ENCODE data around the gene C8G. TPM values are rescaled to one million over a fixed set of nuclear protein-coding genes. Genes with fewer than 3 reads are reported as not detected.

Gene C8G
- total RNA-seq, 1 experiment from 2014 or later: 0.85 TPM

- no peak for TF ChIP-seq ZNF317 (CRISPR knock-in tag; IDR thresholded peaks at IDR 0.05; ENCODE audit: borderline replicate concordance, low read depth)
- no peak for TF ChIP-seq FOXK1 (CRISPR knock-in tag; IDR thresholded peaks at IDR 0.05)
- no peak for TF ChIP-seq AR (CRISPR knock-in tag; IDR thresholded peaks at IDR 0.05)
- TF ChIP-seq, protein P1, sequence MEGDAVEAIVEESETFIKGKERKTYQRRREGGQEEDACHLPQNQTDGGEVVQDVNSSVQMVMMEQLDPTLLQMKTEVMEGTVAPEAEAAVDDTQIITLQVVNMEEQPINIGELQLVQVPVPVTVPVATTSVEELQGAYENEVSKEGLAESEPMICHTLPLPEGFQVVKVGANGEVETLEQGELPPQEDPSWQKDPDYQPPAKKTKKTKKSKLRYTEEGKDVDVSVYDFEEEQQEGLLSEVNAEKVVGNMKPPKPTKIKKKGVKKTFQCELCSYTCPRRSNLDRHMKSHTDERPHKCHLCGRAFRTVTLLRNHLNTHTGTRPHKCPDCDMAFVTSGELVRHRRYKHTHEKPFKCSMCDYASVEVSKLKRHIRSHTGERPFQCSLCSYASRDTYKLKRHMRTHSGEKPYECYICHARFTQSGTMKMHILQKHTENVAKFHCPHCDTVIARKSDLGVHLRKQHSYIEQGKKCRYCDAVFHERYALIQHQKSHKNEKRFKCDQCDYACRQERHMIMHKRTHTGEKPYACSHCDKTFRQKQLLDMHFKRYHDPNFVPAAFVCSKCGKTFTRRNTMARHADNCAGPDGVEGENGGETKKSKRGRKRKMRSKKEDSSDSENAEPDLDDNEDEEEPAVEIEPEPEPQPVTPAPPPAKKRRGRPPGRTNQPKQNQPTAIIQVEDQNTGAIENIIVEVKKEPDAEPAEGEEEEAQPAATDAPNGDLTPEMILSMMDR (IDR thresholded peaks at IDR 0.05): no peak
- TF ChIP-seq KAT7 (CRISPR knock-in tag; IDR thresholded peaks at IDR 0.05; ENCODE audit: borderline replicate concordance): no peak
- TF ChIP-seq, protein P2, sequence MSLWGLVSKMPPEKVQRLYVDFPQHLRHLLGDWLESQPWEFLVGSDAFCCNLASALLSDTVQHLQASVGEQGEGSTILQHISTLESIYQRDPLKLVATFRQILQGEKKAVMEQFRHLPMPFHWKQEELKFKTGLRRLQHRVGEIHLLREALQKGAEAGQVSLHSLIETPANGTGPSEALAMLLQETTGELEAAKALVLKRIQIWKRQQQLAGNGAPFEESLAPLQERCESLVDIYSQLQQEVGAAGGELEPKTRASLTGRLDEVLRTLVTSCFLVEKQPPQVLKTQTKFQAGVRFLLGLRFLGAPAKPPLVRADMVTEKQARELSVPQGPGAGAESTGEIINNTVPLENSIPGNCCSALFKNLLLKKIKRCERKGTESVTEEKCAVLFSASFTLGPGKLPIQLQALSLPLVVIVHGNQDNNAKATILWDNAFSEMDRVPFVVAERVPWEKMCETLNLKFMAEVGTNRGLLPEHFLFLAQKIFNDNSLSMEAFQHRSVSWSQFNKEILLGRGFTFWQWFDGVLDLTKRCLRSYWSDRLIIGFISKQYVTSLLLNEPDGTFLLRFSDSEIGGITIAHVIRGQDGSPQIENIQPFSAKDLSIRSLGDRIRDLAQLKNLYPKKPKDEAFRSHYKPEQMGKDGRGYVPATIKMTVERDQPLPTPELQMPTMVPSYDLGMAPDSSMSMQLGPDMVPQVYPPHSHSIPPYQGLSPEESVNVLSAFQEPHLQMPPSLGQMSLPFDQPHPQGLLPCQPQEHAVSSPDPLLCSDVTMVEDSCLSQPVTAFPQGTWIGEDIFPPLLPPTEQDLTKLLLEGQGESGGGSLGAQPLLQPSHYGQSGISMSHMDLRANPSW (CRISPR knock-in tag; conservative IDR thresholded peaks at IDR 0.05; ENCODE audit: low read depth): no peak
- TF ChIP-seq ATF1 (CRISPR knock-in tag; IDR thresholded peaks at IDR 0.05): no peak
- TF ChIP-seq TP53 (CRISPR knock-in tag; IDR thresholded peaks at IDR 0.05): no peak
- no peak for TF ChIP-seq NFE2L1 (CRISPR knock-in tag; IDR thresholded peaks at IDR 0.05)
Measured at GRCh38 chr9:136952321-136952850, 7.3 kb downstream of the C8G start (continued).

DNA sequence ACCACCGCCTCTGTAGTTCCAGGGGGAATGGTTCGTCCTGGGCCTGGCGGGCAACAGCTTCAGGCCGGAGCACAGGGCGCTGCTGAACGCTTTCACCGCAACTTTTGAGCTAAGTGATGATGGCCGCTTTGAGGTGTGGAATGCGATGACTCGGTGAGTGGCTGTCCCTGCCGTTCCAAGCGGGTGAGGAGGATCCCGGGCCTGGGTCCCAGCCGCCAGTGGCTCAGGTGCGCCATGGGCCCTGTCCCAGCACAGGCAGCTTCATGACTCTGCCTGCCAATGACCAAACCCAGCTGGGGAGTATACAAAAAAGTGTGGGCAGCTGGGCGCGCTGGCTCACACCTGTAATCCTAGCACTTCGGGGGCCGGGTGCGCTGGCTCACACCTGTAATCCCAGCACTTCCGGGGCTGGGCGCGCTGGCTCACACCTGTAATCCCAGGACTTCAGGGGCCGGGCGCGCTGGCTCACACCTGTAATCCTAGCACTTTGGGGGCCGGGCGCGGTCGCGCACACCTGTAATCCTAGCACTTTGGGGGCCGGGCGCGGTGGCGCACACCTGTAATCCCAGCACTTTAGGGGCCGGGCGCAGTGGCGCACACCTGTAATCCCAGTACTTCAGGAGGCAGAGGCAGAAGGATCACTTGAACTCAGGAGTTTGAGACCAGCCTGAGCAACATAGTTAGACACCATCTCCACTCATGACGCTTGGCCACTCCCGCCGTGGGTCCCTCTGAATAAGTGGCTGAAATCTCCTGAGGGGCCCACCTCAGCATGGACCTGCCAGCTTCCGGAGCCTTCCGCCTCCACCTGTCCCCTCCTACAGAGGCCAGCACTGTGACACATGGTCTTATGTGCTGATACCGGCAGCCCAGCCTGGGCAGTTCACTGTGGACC, 8.1 kb downstream of the C8G start:
- ATAC-seq (no peak), DNase-seq (ENCODE audit: low spot score) (no peak)
- POLR2A ChIA-PET: interaction anchor here (0.6 kb wide), 1 partner anchor 364 kb away, joined by 3 read pairs; no protein-coding TSS in a partner anchor
- Mint-ChIP-seq H3K27ac (no peak overlapping the region), H3K4me1 (peaks cover 3% of the 10 kb centered on the region), H3K27me3 (ENCODE audit: low read depth) (no peaks in the 10 kb centered on the region), H3K9me3 (peaks cover 9% of the 10 kb centered on the region), H3K4me3 (no peak overlapping the region), H3K36me3 (no peaks in the 10 kb centered on the region)
- CTCF ChIA-PET: interaction anchor here (0.5 to 2.9 kb wide), 7 partner anchors 9 to 132 kb away, joined by 3 to 17 read pairs (median 3); no protein-coding TSS in a partner anchor
- no peak for TF ChIP-seq ELF4 (CRISPR knock-in tag; IDR thresholded peaks at IDR 0.05; ENCODE audit: low read depth)

GRCh38 chr9:136953771-136954269, 8.8 kb downstream of the C8G start:
- Mint-ChIP-seq H3K36me3 (no peaks in the 10 kb centered on the region), H3K4me1 (no peaks in the 10 kb centered on the region), H3K27me3 (ENCODE audit: low read depth) (no peaks in the 10 kb centered on the region), H3K9me3 (peaks cover 9% of the 10 kb centered on the region), H3K4me3 (no peak overlapping the region), H3K27ac (no peak overlapping the region)
- ChIA-PET CTCF (interaction anchor here (0.8 to 2.9 kb wide), 4 partner anchors 10 to 75 kb away, joined by 3 to 17 read pairs (median 4); no protein-coding TSS in a partner anchor), POLR2A (no interaction called here)
- ATAC-seq: no peak
- DNase-seq (ENCODE audit: low spot score): no peak
- TF ChIP-seq, protein P3, sequence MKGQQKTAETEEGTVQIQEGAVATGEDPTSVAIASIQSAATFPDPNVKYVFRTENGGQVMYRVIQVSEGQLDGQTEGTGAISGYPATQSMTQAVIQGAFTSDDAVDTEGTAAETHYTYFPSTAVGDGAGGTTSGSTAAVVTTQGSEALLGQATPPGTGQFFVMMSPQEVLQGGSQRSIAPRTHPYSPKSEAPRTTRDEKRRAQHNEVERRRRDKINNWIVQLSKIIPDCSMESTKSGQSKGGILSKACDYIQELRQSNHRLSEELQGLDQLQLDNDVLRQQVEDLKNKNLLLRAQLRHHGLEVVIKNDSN (CRISPR knock-in tag; IDR thresholded peaks at IDR 0.05): no peak
- TF ChIP-seq, protein P4, sequence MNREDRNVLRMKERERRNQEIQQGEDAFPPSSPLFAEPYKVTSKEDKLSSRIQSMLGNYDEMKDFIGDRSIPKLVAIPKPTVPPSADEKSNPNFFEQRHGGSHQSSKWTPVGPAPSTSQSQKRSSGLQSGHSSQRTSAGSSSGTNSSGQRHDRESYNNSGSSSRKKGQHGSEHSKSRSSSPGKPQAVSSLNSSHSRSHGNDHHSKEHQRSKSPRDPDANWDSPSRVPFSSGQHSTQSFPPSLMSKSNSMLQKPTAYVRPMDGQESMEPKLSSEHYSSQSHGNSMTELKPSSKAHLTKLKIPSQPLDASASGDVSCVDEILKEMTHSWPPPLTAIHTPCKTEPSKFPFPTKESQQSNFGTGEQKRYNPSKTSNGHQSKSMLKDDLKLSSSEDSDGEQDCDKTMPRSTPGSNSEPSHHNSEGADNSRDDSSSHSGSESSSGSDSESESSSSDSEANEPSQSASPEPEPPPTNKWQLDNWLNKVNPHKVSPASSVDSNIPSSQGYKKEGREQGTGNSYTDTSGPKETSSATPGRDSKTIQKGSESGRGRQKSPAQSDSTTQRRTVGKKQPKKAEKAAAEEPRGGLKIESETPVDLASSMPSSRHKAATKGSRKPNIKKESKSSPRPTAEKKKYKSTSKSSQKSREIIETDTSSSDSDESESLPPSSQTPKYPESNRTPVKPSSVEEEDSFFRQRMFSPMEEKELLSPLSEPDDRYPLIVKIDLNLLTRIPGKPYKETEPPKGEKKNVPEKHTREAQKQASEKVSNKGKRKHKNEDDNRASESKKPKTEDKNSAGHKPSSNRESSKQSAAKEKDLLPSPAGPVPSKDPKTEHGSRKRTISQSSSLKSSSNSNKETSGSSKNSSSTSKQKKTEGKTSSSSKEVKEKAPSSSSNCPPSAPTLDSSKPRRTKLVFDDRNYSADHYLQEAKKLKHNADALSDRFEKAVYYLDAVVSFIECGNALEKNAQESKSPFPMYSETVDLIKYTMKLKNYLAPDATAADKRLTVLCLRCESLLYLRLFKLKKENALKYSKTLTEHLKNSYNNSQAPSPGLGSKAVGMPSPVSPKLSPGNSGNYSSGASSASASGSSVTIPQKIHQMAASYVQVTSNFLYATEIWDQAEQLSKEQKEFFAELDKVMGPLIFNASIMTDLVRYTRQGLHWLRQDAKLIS (CRISPR knock-in tag; IDR thresholded peaks at IDR 0.05; ENCODE audit: borderline replicate concordance): no peak
- TF ChIP-seq TEAD1 (CRISPR knock-in tag; IDR thresholded peaks at IDR 0.05): no peak
- no peak for TF ChIP-seq FOXP4 (CRISPR knock-in tag; IDR thresholded peaks at IDR 0.05)
- no peak for TF ChIP-seq ZNF416 (CRISPR knock-in tag; IDR thresholded peaks at IDR 0.05)
- no peak for TF ChIP-seq IRF2 (CRISPR knock-in tag; IDR thresholded peaks at IDR 0.05; ENCODE audit: borderline replicate concordance, low read depth)
- TF ChIP-seq NFE2L1 (CRISPR knock-in tag; IDR thresholded peaks at IDR 0.05): no peak

All from WTC11 (cell line).